ENCODE data around the gene STARD3NL. TPM values are rescaled to one million over a fixed set of nuclear protein-coding genes. Genes with fewer than 3 reads are reported as not detected.

STARD3NL gene
- total and polyA plus RNA-seq, 2 of the 4 experiments (the other 2 are of a cell fraction) = 51.6 to 69.7 TPM

- TF ChIP-seq RCOR1 (IDR thresholded peaks at IDR 0.05; ENCODE audit: insufficient replicate concordance, low read length) = no peak
- TF ChIP-seq SMC3 (IDR thresholded peaks at IDR 0.05; ENCODE audit: low read depth, low read length) = peak; percentile 62
These were observed 38.0 kb downstream of the STARD3NL start (continued) for GRCh38 chr7:38215735-38216670.

GRCh38 chr7:38217672-38218071 is 39.6 kb downstream of the STARD3NL start:
- Histone ChIP-seq H2BK15ac (ENCODE audit: low read depth, low read length) (no peak overlapping the region), H3K9me1 (ENCODE audit: insufficient read depth, low read length) (no peaks in the 10 kb centered on the region), H2BK5ac (ENCODE audit: low read depth, low read length, poor library complexity, severe bottlenecking) (no peak overlapping the region), H3K27me3 (ENCODE audit: control insufficient read depth, insufficient read depth, low read length) (no peaks in the 10 kb centered on the region), H3K4ac (ENCODE audit: low read depth, low read length) (no peak overlapping the region), H3K4me1 (ENCODE audit: control insufficient read depth, insufficient read depth, low read length) (peaks cover 3% of the 10 kb centered on the region; the same call in 1 of the 2 replicates), H3K14ac (replicated peaks; ENCODE audit: low read depth, low read length) (no peak overlapping the region), H3K9ac (ENCODE audit: low read depth, low read length) (no peak overlapping the region), H3K56ac (ENCODE audit: extremely low read depth, insufficient read depth, low read length) (no peak overlapping the region), H2BK20ac (ENCODE audit: low read depth, low read length) (no peak overlapping the region), H3K23ac (ENCODE audit: low read depth, low read length) (no peak overlapping the region), H3K79me1 (ENCODE audit: low read depth in 1 of 2, low read length in 2 of 2) (peaks cover 0 to 3% of the 10 kb centered on the region in 2 experiments; a peak in 1 of 4 replicates), H4K5ac (ENCODE audit: low read depth, low read length) (no peak overlapping the region), H4K91ac (ENCODE audit: insufficient read depth, low read depth, low read length) (no peak overlapping the region), H3K4me2 (ENCODE audit: low read depth, low read length) (no peak overlapping the region), H3K4me3 (ENCODE audit: insufficient read depth, low read depth, low read length) (no peak overlapping the region), H2AFZ (replicated peaks; ENCODE audit: low read length, poor library complexity) (no peak overlapping the region), H4K8ac (ENCODE audit: low read depth in 2 of 2, low read length in 2 of 2) (no peak overlapping the region), H2BK120ac (ENCODE audit: low read depth, low read length) (no peak overlapping the region), H3K27ac (ENCODE audit: insufficient read depth, low read length) (no peak overlapping the region), H3K18ac (ENCODE audit: low read depth, low read length) (no peak overlapping the region), H4K20me1 (ENCODE audit: insufficient read depth, low read length) (no peaks in the 10 kb centered on the region), H2AK9ac (replicated peaks; ENCODE audit: low read depth, low read length, poor library complexity) (no peak overlapping the region), H2AK5ac (ENCODE audit: low read depth, low read length) (no peak overlapping the region), H3K36me3 (ENCODE audit: control insufficient read depth, insufficient read depth, low read length) (peaks cover 28% of the 10 kb centered on the region), H3K9me3 (ENCODE audit: control insufficient read depth, insufficient read depth, low read length) (no peaks in the 10 kb centered on the region)
- CTCF ChIA-PET = interaction anchor here (0.5 to 0.9 kb wide), 2 partner anchors 104 to 159 kb away, joined by 3 to 4 read pairs; no protein-coding TSS in a partner anchor
- ATAC-seq (ENCODE audit: low read depth) = no peak
- POLR2A ChIA-PET (ENCODE audit: unreplicated experiment) = no interaction called here
- intact Hi-C loops (cut with micrococcal nuclease) (loop anchor here (5.0 kb wide), 1 partner anchor 120 kb away; no protein-coding TSS in a partner anchor), in situ Hi-C loops (cut with MboI; ENCODE audit: low sequenced_read_pairs) (no loop called here), dilution Hi-C loops (cut with HindIII; ENCODE audit: low sequenced_read_pairs, unreplicated experiment) (no loop called here)
- no TSS peak for BruUV-seq (replicated peaks)
- WGBS, 2 experiments (ENCODE audit: extremely low coverage in 2 of 2, insufficient read length in 1 of 2) = no CpG with 5 or more reads among the region's 2 CpGs
- no peak for DNase-seq
- no peak for TF ChIP-seq CTCF (conservative IDR thresholded peaks at IDR 0.05; ENCODE audit: low read depth, low read length)
- no peak for TF ChIP-seq RFX5 (IDR thresholded peaks at IDR 0.05; ENCODE audit: low read depth, low read length)
- no peak for TF ChIP-seq RAD21 (IDR thresholded peaks at IDR 0.05; ENCODE audit: low read length)
- no peak for TF ChIP-seq CEBPB (IDR thresholded peaks at IDR 0.05; ENCODE audit: low read depth, low read length)
- no peak for TF ChIP-seq MXI1 (IDR thresholded peaks at IDR 0.05; ENCODE audit: borderline replicate concordance, low read depth, low read length)
- TF ChIP-seq USF2 (IDR thresholded peaks at IDR 0.05; ENCODE audit: low read depth, low read length) = no peak
- TF ChIP-seq MAZ (IDR thresholded peaks at IDR 0.05; ENCODE audit: borderline replicate concordance, low read depth, low read length) = no peak
- TF ChIP-seq NFE2L2 (IDR thresholded peaks at IDR 0.05; ENCODE audit: low read depth, low read length) = no peak
- no peak for TF ChIP-seq CHD1 (IDR thresholded peaks at IDR 0.05; ENCODE audit: low read depth, low read length)
- no peak for TF ChIP-seq MAFK (IDR thresholded peaks at IDR 0.05; ENCODE audit: low read depth, low read length)
- no peak for TF ChIP-seq BHLHE40 (IDR thresholded peaks at IDR 0.05; ENCODE audit: low read depth, low read length)
- TF ChIP-seq SMC3 (IDR thresholded peaks at IDR 0.05; ENCODE audit: low read depth, low read length) = no peak
- TF ChIP-seq RCOR1 (IDR thresholded peaks at IDR 0.05; ENCODE audit: insufficient replicate concordance, low read length) = no peak

Data from IMR-90 (cell line).